Gastroesophageal sphincter (tissue), 4 donors: ENCODE measurements around the gene PRKAG2. TPM values are rescaled to one million over a fixed set of nuclear protein-coding genes. Genes with fewer than 3 reads are reported as not detected.

Experiments
- ATAC-seq: fragments of 150-250 bp; one replicate; pipeline ENCODE4 v1.9.1; 2016; ENCODE audit warnings: mild to moderate bottlenecking, moderate library complexity
- H3K27ac ChIP-seq, 4 donors: fragments of 200-600 bp; sonication (generic) in 3 of 4; 1 replicate in 3 of 4; 2 replicates in 1 of 4; pipeline ENCODE4 v1.5.1; 2016 to 2019
- H3K27me3 ChIP-seq: fragments of 200-600 bp; sonication (generic); one replicate; pipeline ENCODE4 v1.5.1; 2019
- H3K36me3 ChIP-seq, 2 donors: fragments of 200-600 bp; sonication (generic); one replicate each; pipeline ENCODE4 v1.5.1; 2019; ENCODE audit warnings: control low read depth in 1 of 2
- H3K4me1 ChIP-seq, 3 donors: fragments of 200-600 bp; sonication (generic); 1 replicate in 2 of 3; 2 replicates in 1 of 3; pipeline ENCODE4 v1.5.1; 2016 to 2019; ENCODE audit warnings: control low read depth in 2 of 3
- H3K4me3 ChIP-seq, 2 donors: fragments of 200-600 bp; sonication (generic); one replicate each; pipeline ENCODE4 v1.5.1; 2019; ENCODE audit warnings: mild to moderate bottlenecking in 1 of 2, moderate library complexity in 1 of 2
- H3K9me3 ChIP-seq, 3 donors: fragments of 200-600 bp; sonication (generic); one replicate each; pipeline ENCODE4 v1.5.1; 2017 to 2019; ENCODE audit warnings: control low read depth in 2 of 3
- CTCF ChIP-seq, 4 experiments: fragments of 200-600 bp in 2 of 4; fragments of 450-650 bp in 2 of 4; sonication (generic) in 1 of 4; IDR thresholded peaks; one replicate each; pipeline ENCODE4 v1.5.1; 2017 to 2019; ENCODE audit warnings: antibody characterized with exemption in 4 of 4, mild to moderate bottlenecking in 2 of 4, moderate library complexity in 2 of 4
- EP300 ChIP-seq: sonication (generic); formaldehyde crosslinking; IDR thresholded peaks from one replicate; pipeline ENCODE4 v1.6.1; 2017; ENCODE audit warnings: antibody characterized with exemption, mild to moderate bottlenecking
- POLR2A ChIP-seq, 2 donors: fragments of 450-650 bp; IDR thresholded peaks; one replicate each; pipeline ENCODE4 v1.6.1; 2017; ENCODE audit warnings: antibody characterized with exemption in 2 of 2, mild to moderate bottlenecking in 2 of 2, moderate library complexity in 1 of 2
- POLR2AphosphoS5 ChIP-seq: sonication (generic); formaldehyde crosslinking; IDR thresholded peaks from one replicate; pipeline ENCODE4 v1.6.1; 2017; ENCODE audit warnings: antibody characterized with exemption
- WGBS, 2 donors: methylation state at CpG; one replicate each; pipeline ENCODE4 v1.1.5; 2018; ENCODE audit warnings: low coverage in 1 of 2; 5-methylcytosine and 5-hydroxymethylcytosine counted together
- total RNA-seq, 4 donors: library from RNA; depleted of rRNA; stranded (reverse); fragments of >200 nt; gene quantifications; one replicate each; pipeline ENCODE4 v1.1.0, GENCODE V29; 2016

Gene PRKAG2
- total RNA-seq, 4 donors from 2014 or later = 48.9 to 89.0 (median 75.7) TPM

DNA sequence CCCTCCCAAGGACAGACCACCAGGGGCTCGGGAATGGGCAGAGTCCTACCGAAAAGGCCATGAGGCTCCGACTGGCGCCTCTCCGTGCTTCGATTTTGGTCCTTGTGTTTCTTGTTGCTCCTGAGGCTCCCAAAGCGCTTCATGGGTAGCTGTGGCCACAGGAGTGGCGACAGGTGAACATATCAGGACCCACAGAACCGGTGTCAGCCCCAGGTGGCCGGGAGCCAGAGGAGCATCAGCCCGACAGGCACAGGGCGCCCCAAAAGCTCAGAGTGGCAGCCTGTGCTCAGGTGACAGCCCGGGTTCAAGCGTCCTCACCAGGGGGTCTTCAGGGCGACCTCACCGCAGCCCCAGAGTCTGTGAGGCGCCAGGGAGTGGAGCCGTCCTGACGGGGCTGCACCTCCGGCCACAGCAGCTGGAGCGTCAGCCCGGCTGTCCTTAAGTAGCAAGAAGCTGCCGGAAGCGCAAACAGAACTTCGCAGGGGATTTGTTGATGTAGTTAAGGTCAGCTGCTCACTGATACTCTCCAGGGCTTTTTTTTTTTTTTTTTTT, 141.0 kb downstream of the PRKAG2 start:
- Histone ChIP-seq H3K27me3 (no peaks in the 10 kb centered on the region), H3K27ac (peak overlapping the region; percentile 9 to 88 (median 81)), H3K4me1 (peaks cover 0 to 33% (median 11%) of the 10 kb centered on the region in 3 donors), H3K9me3 (no peaks in the 10 kb centered on the region), H3K36me3 (no peaks in the 10 kb centered on the region), H3K4me3 (peak overlapping the region; percentile 18 to 49)
- 53 to 55% methylated on average over 3 to 9 of the region's 25 CpGs for WGBS, 2 donors
- no peak for TF ChIP-seq CTCF (IDR thresholded peaks at IDR 0.05)
- ATAC-seq = peak; percentile 51

DNA sequence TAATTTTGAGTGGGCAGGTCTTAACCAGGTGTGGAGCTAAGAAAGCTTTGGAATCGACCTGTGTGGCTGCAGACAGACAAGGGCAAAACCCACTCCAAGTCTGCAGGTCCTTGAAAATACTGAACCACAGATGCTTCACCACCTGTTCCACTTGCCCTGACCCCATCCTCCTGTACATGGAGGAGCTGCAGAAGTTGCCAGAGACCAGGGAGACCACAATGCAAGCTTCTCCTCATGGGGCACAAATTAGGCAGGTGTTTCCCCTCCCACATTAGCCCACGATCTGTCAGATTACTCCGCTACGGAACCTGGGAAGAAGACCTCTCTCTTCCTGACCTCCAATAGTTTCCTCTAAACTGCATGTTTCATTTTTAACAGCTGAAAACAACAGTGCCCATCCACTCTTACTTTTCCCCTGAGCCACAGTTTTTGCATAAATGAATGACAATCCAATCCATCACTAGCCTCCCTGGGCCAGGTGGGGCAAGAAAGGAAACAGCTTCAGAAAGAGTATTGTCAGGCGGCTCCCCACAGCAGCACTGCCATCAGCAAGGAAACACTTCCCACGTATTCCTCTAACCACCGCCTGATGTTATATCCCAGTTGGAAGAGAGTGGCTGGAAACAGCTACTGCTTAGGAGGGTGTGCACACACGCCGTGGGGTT, 141.6 kb downstream of the PRKAG2 start:
- no peak for ATAC-seq
- Histone ChIP-seq H3K4me1 (peaks cover 0 to 33% (median 11%) of the 10 kb centered on the region in 3 donors), H3K27me3 (no peaks in the 10 kb centered on the region), H3K36me3 (no peaks in the 10 kb centered on the region), H3K9me3 (no peaks in the 10 kb centered on the region), H3K4me3 (peak overlapping the region in 1 of 2 donors; percentile 49), H3K27ac (peak overlapping the region; percentile 9 to 88 (median 81))
- WGBS, 2 donors = 66 to 80% methylated on average over 1 to 5 of the region's 9 CpGs
- TF ChIP-seq CTCF (IDR thresholded peaks at IDR 0.05) = no peak
- no peak for TF ChIP-seq POLR2A (IDR thresholded peaks at IDR 0.05)
- TF ChIP-seq EP300 = no peak
- TF ChIP-seq POLR2AphosphoS5 = no peak

DNA sequence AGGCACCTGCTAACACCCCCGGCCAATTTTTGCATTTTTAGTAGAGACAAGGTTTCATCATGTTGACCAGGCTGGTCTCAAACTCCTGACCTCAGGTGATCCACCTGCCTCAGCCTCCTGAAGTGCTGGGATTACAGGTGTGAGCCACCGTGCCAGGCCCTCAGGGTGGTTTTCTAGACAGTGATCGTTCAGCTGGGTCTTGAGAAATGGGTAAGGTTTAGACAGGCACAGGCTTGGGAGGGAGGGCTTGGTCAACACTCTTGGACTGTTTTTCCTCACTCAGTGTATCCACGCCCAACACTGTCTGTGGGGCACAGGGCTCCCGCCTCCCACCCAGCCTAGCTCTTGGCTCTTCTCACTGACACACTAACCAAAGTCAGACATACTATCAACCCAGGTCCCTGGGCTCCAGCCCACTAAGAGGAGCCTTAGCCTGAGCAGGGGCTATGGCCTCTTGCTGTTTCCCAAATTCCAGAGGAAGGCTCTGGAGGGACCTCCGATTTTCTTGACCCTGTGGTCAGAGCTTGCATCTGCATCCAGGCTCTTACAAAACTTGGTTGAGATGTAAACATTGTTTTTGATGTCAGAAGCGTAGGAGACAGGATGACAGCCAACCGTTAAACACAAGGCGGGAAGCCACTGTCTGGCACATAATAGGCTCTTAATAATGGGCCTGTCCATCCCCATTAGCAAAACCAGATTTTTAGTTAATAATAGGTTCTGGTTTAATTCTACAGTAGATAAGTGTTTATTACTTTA, 143.9 kb downstream of the PRKAG2 start:
- no peak for ATAC-seq
- TF ChIP-seq POLR2A (IDR thresholded peaks at IDR 0.05) = no peak
- TF ChIP-seq EP300 = no peak
- TF ChIP-seq POLR2AphosphoS5 = no peak
- no peak for TF ChIP-seq CTCF (IDR thresholded peaks at IDR 0.05)
- Histone ChIP-seq H3K27ac (no peak overlapping the region), H3K36me3 (no peaks in the 10 kb centered on the region), H3K27me3 (no peaks in the 10 kb centered on the region), H3K4me3 (no peak overlapping the region), H3K9me3 (no peaks in the 10 kb centered on the region), H3K4me1 (peaks cover 0 to 38% (median 16%) of the 10 kb centered on the region in 3 donors)
- 63 to 88% methylated on average over 4 to 7 of the region's 9 CpGs for WGBS, 2 donors

GRCh38 chr7:151732292-151732691, 144.6 kb downstream of the PRKAG2 start:
- Histone ChIP-seq H3K27me3 (no peaks in the 10 kb centered on the region), H3K9me3 (no peaks in the 10 kb centered on the region), H3K4me1 (peaks cover 0 to 41% (median 21%) of the 10 kb centered on the region in 3 donors), H3K4me3 (no peak overlapping the region), H3K36me3 (no peaks in the 10 kb centered on the region), H3K27ac (no peak overlapping the region)
- ATAC-seq = no peak
- no peak for TF ChIP-seq EP300
- no peak for TF ChIP-seq CTCF (IDR thresholded peaks at IDR 0.05)
- TF ChIP-seq POLR2AphosphoS5 = no peak
- no peak for TF ChIP-seq POLR2A (IDR thresholded peaks at IDR 0.05)
- 81 to 96% methylated on average over 5 to 6 of the region's 13 CpGs for WGBS, 2 donors
